GM19455 (cell line): ENCODE measurements around the gene TMCC3.
A peak's percentile ranks its signal among the peaks of the same experiment; 100 is the strongest.
"Not testable (repeated sequence)": the region's sequence is repeated elsewhere in the genome, so short reads cannot be mapped to it uniquely, and the experiment has no call there.

Experiments
- ATAC-seq: cut with Tn5 transposase; IDR thresholded peaks from one replicate; pipeline ENCODE4 v1.9.1; 2021; ENCODE audit not compliant: unreplicated experiment

The TMCC3 gene, protein sequence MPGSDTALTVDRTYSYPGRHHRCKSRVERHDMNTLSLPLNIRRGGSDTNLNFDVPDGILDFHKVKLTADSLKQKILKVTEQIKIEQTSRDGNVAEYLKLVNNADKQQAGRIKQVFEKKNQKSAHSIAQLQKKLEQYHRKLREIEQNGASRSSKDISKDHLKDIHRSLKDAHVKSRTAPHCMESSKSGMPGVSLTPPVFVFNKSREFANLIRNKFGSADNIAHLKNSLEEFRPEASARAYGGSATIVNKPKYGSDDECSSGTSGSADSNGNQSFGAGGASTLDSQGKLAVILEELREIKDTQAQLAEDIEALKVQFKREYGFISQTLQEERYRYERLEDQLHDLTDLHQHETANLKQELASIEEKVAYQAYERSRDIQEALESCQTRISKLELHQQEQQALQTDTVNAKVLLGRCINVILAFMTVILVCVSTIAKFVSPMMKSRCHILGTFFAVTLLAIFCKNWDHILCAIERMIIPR

DNA sequence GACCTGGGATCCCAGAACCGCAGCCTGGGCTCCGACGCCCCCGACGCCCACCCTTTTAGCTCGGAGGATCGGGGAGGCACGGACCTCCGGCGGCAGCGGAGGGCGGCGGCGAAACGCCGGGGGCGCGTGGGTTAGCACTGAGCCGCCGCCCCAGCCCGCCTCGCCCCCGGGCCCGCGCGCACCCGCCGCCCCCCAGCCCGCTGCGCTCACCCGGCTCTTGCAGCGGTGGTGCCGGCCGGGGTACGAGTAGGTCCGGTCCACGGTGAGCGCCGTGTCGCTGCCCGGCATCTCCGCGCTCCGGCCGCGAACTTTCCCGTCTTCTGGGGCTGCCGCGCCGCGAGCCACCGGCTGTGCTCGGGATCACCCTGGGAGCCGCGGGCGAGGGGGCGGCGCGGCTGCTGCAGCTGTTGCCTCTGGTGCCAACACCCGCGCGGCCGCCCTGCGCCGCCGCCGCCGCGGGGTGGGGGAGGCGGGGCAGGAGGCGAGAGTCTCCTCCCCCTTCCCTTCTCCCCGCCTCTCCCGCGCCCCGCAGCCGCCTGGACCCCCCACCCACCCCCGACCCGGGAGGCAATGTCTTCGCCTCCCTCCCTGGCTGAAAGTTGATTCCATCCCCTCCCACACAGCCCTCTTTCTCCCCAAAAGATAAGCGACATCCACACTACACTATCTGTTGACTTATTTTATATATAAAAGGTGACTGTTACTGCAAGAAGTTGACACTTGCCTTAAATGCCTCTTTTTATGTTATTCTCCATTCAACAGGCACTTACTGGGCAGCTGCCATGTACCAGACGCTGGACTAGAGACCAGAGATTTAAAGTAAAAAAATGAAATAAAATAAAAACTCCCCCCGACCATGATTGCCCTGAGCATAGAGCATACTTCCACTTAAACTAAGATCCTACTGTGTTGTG is at the start of gene TMCC3:
TMCC3 (minus strand) TSS at position 415 of the 914 bp plus-strand sequence; CDS start at position 288, 127 bp downstream.
- peak; percentile 68 for ATAC-seq

DNA sequence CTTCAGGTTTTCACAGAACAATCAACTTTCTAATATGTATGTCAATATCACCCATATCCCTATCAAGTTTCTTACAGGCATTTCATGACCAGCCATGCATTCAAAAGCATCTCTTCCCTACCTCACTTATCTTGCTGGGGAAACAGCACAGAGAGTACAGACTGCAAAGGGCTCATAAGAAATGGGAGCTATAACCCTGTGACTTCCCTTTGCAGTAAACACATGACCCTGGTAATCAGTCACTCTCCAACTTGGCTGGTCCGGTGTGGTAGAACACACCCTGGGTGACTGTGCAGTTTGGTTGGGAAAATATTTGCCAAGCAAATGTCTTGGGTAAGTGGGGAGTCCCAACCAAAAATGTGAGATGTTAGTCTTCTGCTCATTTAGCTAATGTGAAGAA is 49.4 kb upstream of the TMCC3 start:
- no peak for ATAC-seq

DNA sequence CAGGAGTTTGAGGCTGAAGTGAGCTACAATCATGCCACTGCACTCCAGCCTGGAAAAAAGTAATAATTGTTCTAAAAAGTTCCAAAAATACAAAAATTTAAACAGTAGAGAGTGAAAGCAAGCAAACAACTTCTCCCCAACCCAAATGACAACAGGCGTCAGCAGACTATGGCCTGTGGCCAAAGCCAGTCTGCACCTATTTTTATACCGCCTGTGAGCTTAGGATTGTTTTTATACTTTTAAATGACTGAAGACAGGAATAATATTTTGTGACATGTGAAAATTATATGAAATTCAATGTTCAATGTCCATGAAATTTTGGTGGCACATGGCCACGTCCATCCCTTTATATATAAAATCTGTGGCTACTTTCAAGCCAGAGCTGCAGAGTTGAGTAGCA is 48.2 kb upstream of the TMCC3 start:
- no peak for ATAC-seq

GRCh38 chr12:94697631-94698030 is 47.3 kb upstream of the TMCC3 start:
- no peak for ATAC-seq

- no peak for ATAC-seq
These were observed 44.4 kb upstream of the TMCC3 start for GRCh38 chr12:94694732-94695131.

- not testable (repeated sequence) for ATAC-seq
These were observed 42.5 kb upstream of the TMCC3 start for GRCh38 chr12:94692826-94693225.

- no peak for ATAC-seq
These were observed 39.9 kb upstream of the TMCC3 start for GRCh38 chr12:94690198-94690771.

DNA sequence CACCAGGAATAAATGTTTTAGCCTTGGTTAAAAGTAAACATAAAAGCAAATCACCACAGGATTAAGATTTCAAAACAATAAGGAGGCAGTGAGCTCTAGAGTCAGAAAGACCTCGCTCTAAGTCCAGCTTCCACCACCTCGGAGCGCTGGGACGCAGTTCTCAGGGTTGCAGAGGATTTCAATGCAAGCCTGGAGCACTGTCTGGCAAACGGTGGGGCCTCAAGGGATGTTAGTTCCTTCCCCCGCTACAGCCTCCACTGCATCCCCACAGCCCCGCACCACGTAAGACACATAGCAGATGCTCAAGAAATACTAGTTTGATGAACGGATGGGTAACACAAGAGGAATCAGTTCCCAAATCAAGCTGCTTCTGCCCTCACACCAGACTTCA is 39.3 kb upstream of the TMCC3 start:
- no peak for ATAC-seq

DNA sequence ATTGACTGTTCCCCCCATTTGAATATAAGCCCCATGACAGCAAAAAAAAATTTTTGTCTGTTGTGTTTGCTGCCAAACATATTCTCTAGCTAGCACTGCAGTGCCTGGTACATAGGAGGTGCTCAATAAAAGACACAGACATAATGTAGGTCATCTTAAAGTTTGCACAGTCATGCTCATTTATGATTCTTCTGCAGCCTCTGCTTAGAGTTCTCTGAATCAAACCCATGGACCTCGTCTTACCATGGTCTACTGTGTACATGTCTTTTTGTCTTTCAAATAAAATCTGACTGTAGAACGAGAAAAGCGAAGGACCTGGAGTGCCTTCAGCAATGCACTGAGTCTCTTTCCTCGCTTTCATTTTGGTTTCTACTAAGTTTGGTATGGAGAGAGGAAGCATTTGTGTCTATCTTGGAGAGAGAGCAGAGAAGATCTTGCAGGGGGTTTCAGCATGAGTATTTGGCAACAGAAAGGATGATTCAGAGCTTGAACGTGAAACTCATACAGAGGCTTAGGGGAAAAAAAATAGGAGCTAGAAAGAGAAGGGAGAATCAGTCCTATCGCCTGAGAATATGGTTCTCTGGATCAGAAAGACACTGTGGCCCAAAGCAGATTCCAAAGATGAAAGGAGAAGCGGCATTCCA is 38.8 kb upstream of the TMCC3 start:
- ATAC-seq = no peak

GRCh38 chr12:94687891-94688290 is 37.5 kb upstream of the TMCC3 start:
- no peak for ATAC-seq

GRCh38 chr12:94686834-94687628 is 36.7 kb upstream of the TMCC3 start:
- ATAC-seq = no peak

DNA sequence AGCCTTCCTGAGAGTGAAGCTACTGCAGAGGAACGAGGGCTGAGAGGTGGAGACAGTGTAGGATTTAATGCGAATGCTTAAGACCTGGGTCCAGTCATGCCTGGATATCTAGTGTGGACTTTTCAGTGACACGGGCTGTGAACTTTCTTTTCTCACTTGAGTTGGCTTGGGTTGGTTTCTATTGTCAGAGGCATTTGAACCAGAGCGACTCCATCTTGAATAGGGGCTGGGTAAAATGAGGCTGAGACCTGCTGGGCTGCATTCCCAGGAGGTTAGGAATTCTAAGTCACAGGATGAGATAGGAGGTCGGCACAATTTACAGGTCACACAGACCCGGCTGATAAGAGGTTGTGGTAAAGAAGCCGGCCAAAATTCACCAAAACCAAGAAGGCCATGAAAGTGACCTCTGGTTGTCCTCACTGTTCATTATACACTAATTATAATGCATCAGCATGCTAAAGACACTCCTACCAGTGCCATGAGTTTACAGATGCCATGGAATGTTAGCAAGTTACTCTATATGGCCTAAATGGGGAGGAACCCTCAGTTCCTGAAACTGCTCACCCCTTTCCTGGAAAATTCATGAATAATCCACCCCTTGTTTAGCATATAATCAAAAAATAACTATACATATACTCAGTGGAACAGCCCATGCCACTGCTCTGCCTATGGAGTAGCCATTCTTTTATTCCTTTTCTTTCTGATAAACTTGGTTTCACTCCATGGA is 34.2 kb upstream of the TMCC3 start:
- ATAC-seq = no peak

DNA sequence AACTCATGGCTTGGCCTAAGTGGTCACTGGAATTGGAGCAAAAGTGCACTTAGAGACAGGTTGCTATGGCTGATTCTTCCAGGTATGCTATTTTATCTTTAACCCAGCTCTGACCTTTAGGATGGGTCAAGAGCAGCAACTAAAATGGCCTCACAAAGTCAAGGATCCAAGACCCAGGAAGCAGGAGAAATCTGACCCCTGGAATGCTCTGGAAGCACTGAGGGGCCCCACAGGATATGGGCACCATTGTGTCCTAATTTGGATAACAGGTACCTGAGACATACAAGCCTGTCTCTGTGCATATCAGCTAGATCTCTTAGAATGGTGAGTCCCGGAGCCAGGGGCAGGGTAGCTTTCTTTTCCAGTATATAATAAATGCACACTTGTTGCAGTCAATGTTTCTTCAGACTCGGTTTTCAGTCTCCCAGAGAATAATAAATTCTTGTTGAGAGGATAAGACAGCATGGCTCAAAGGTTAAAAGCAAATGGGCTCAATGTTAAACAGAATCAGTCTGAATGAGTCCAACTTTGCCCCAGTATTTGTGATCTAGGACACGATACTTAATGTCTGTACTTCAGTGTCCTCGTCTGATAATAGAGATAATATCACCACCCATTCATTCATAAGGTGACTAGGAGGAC is 29.3 kb upstream of the TMCC3 start:
- no peak for ATAC-seq

DNA sequence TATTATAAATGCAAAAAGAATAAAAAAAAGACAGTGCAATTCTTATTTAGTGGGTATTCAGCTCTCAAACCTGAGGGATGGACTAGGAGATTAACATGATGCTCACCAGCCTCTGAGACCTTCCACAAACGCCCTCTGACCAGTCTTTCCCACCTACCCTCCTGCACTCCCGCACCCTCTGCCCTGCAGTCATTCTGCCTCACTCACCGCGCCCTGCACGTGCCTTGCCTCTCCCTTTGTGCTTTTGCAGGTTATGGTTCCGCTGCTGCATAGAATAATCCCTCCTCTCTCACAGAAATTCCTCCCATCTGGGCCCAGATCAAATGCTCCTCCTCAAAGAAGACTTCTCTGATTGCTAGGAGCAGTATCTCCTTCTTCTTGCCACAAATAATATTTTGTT is 28.5 kb upstream of the TMCC3 start:
- no peak for ATAC-seq

DNA sequence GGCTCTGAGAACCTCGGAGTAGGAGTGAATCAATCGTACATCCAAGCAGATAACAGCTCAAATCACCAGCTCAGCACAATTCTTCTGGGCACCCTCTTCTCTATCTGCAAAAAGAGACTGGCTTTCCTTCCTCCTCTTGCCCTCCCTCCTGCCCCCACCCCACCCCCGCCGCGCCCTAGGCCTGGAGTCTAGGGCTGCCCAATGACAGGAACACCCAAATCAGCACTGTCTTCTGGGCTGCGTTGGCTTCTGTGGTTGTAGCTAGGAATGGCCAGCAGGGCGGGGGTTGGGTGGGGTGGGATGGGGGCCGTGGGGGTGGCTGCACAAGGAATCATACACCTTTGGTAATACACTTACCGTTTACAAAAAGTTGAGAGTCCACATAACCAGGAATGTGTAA is 28.0 kb upstream of the TMCC3 start:
- no peak for ATAC-seq

DNA sequence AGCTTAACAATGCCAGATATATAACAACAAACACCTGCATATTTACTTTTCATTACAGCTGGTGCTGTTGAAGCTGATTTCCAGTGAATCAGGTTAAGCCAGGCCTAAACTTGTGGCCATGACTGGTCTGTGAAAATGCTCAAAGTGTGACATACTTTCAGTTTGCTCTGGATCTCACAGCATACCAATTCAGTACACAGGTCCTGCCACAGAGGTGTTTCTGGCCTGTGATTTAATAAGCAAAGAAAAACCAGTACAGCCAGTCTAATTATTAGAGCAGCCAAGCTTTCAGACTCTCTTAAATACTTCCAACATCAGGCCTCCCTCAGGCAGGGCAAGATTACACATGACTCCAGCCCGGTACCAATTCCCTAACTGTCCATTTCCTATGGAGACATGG is 27.4 kb upstream of the TMCC3 start:
- no peak for ATAC-seq

DNA sequence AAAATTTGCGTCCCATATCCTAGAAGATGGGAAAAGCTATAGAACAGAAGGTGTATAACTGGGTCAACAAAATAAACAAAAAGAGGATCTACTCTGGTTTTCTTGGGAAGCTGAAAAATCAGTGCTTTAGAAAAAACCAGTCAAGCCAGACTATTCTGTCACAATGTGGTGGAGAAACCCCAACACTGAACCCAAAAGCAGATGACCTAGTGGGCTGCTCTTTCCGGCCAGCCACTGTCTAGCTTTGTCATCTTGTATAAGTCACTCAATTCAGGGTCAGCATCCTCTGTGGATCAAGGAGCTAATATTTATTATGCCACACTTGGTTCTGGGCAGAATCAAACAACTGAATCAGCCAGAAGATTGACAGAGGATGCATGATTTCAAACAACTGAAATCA is 26.6 kb upstream of the TMCC3 start:
- ATAC-seq = no peak

GRCh38 chr12:94676031-94676641 is 25.8 kb upstream of the TMCC3 start:
- peak; percentile 63 for ATAC-seq

DNA sequence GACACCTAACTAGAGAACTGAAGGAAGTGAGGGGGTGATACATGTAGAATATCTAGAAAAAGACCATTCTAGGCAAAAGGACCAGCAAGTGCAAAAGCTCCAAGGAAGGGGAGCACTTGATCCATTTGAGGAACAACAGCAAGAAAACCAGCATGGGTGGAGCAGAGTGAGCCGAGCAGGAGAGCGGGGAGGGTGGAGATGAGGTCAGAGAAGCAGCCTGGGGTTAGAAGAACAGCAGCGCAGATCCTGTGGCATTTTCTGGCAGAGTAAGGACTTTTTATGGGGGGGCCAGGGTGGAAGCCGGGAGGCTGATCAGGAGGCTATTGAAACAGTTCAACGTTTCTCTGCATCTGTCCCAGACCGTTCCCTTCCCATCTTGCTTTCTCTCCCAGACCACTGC is 24.5 kb upstream of the TMCC3 start:
- no peak for ATAC-seq
